Sigmoid colon (tissue), 4 donors: ENCODE measurements around the gene NUFIP2.

Experiments
- CTCF ChIP-seq, 4 experiments: fragments of 450-650 bp in 3 of 4; fragments of 200-600 bp in 1 of 4; IDR thresholded peaks; one replicate each; pipeline ENCODE4 v1.5.1; 2016 to 2019; ENCODE audit warnings: antibody characterized with exemption in 4 of 4, mild to moderate bottlenecking in 3 of 4, moderate library complexity in 2 of 4
- POLR2A ChIP-seq, 2 donors: fragments of 450-650 bp; IDR thresholded peaks; one replicate each; pipeline ENCODE4 v1.6.1; 2016; ENCODE audit warnings: antibody characterized with exemption in 2 of 2, mild to moderate bottlenecking in 2 of 2, moderate library complexity in 2 of 2
- POLR2AphosphoS5 ChIP-seq, 4 donors: sonication (generic); formaldehyde crosslinking; IDR thresholded peaks; one replicate each; pipeline ENCODE4 v1.6.1; 2017; ENCODE audit warnings: antibody characterized with exemption in 4 of 4

- TF ChIP-seq CTCF (IDR thresholded peaks at IDR 0.05) (no peak), POLR2A (IDR thresholded peaks at IDR 0.05) (no peak), POLR2AphosphoS5 (IDR thresholded peaks at IDR 0.05) (no peak)
Observed at GRCh38 chr17:29237476-29238132, 56.3 kb downstream of the NUFIP2 start.
